Endothelial cell of umbilical vein (primary cell): Measurements from ENCODE around the gene PNMA1. TPM values are rescaled to one million over a fixed set of nuclear protein-coding genes. Genes with fewer than 3 reads are reported as not detected.
"Not testable (repeated sequence)": the region's sequence is repeated elsewhere in the genome, so short reads cannot be mapped to it uniquely, and the experiment has no call there.

Source experiments
- BruUV-seq: library from RNA; stranded (reverse); fragments of 400-500 nt; replicated peaks from 2 replicates; lab custom pipeline; 2021; lab: Mats Ljungman, UMichigan
- CTCF ChIA-PET: fragments of 300-600, 350-600 bp; sonication (Branson Sonifier 250); formaldehyde crosslinking; loops from one replicate; lab custom pipeline; 2021; ENCODE audit warnings: antibody characterized with exemption, inconsistent platforms; lab: Charles Lee
- POLR2A ChIA-PET: fragments of 300-600, 350-600 bp; sonication (Branson Sonifier 250); formaldehyde crosslinking; loops from one replicate; lab custom pipeline; 2021; ENCODE audit warnings: antibody characterized with exemption, inconsistent platforms; lab: Charles Lee
- DNase-seq: peaks from one replicate; pipeline ENCODE4 v3.0.0-alpha.2; 2011; ENCODE audit warnings: low read depth, low spot score
- FAIRE-seq: peaks from 2 replicates; lab custom pipeline; 2011; peaks lifted over from hg19 to GRCh38; lab: Jason Lieb, UNC
- H2AFZ ChIP-seq: 2 replicates; pipeline ENCODE4 v1.6.0; 2012; ENCODE audit warnings: low read depth, low read length, control low read depth, inconsistent platforms
- H3K27ac ChIP-seq: 2 replicates; pipeline ENCODE4 v1.5.1; 2011; ENCODE audit warnings: low read depth, mild to moderate bottlenecking, control low read depth, low read length, moderate library complexity; ENCODE audit not compliant: insufficient read depth
- H3K27me3 ChIP-seq, 2 experiments: 2 replicates each; pipeline versions ENCODE4 v1.6.0 to v1.6.1; 2011; ENCODE audit warnings: low read length in 2 of 2, mixed read lengths in 1 of 2; ENCODE audit not compliant: control insufficient read depth in 2 of 2, insufficient read depth in 2 of 2
- H3K36me3 ChIP-seq, 2 experiments: 2 replicates in 1 of 2; 3 replicates in 1 of 2; pipeline ENCODE4 v1.5.1; 2011; ENCODE audit warnings: low read length in 2 of 2, mild to moderate bottlenecking in 1 of 2, moderate library complexity in 1 of 2; ENCODE audit not compliant: control insufficient read depth in 2 of 2, insufficient read depth in 2 of 2; ENCODE audit errors: extremely low read depth in 1 of 2
- H3K4me1 ChIP-seq: 3 replicates; pipeline ENCODE4 v1.5.1; 2011; ENCODE audit warnings: mild to moderate bottlenecking, low read length; ENCODE audit not compliant: control insufficient read depth, insufficient read depth; ENCODE audit errors: extremely low read depth
- H3K4me2 ChIP-seq: 2 replicates; pipeline ENCODE4 v1.6.1; 2011; ENCODE audit warnings: low read length, control low read depth, mixed read lengths; ENCODE audit not compliant: insufficient read depth
- H3K4me3 ChIP-seq, 3 experiments: fragments of 200-600 bp in 1 of 3; sonication (generic), shearing (Covaris generic) in 1 of 3; replicated peaks in 1 of 3; 2 replicates each; pipeline ENCODE4 v1.5.1; 2011 to 2016; ENCODE audit warnings: control low read depth in 3 of 3, low read length in 3 of 3, mild to moderate bottlenecking in 2 of 3, inconsistent platforms in 1 of 3, low read depth in 1 of 3, moderate library complexity in 1 of 3; ENCODE audit not compliant: insufficient read depth in 1 of 3
- H3K79me2 ChIP-seq: 2 replicates; pipeline ENCODE4 v1.6.0; 2012; ENCODE audit warnings: low read length, inconsistent platforms; ENCODE audit not compliant: control insufficient read depth, insufficient read depth
- H3K9ac ChIP-seq: replicated peaks from 2 replicates; pipeline ENCODE3; 2011; ENCODE audit warnings: low read length, control low read depth; ENCODE audit not compliant: insufficient read depth; ENCODE audit errors: extremely low read depth
- H3K9me1 ChIP-seq: replicated peaks from 3 replicates; pipeline ENCODE4 v1.6.0; 2011; ENCODE audit warnings: mild to moderate bottlenecking, low read length; ENCODE audit not compliant: control insufficient read depth, insufficient read depth; ENCODE audit errors: extremely low read depth
- H3K9me3 ChIP-seq: replicated peaks from 2 replicates; pipeline ENCODE4 v1.5.1; 2012; ENCODE audit warnings: low read length, inconsistent platforms; ENCODE audit not compliant: control insufficient read depth, insufficient read depth
- H4K20me1 ChIP-seq: replicated peaks from 2 replicates; pipeline ENCODE3; 2011; ENCODE audit warnings: mild to moderate bottlenecking, low read length; ENCODE audit not compliant: control insufficient read depth, insufficient read depth; ENCODE audit errors: extremely low read depth
- EZH2 ChIP-seq: IDR thresholded peaks from 2 replicates; pipeline ENCODE4 v1.6.1; 2012; ENCODE audit warnings: borderline replicate concordance, low read depth, mild to moderate bottlenecking, moderate library complexity, low read length, inconsistent platforms; ENCODE audit not compliant: severe bottlenecking
- FOS ChIP-seq: IDR thresholded peaks from 2 replicates; pipeline ENCODE4 v1.6.1; 2011; ENCODE audit warnings: mild to moderate bottlenecking, low read length, moderate library complexity, borderline replicate concordance; ENCODE audit not compliant: insufficient read depth
- GATA2 ChIP-seq: IDR thresholded peaks from 2 replicates; pipeline ENCODE4 v1.7.0; 2011; ENCODE audit warnings: low read depth, mild to moderate bottlenecking, moderate library complexity, mixed read lengths, low read length; ENCODE audit not compliant: insufficient read length, insufficient read depth
- JUN ChIP-seq: IDR thresholded peaks from 2 replicates; pipeline ENCODE4 v1.6.1; 2011; ENCODE audit warnings: borderline replicate concordance, low read depth; ENCODE audit not compliant: insufficient read length, insufficient read depth
- POLR2AphosphoS5 ChIP-seq: IDR thresholded peaks from 2 replicates; pipeline ENCODE4 v1.6.1; 2012; ENCODE audit warnings: low read depth, mild to moderate bottlenecking, control low read depth, low read length, moderate library complexity; ENCODE audit not compliant: insufficient read depth
- dilution Hi-C: fragments of 300-500 bp; cut with MboI; formaldehyde crosslinking; loops from one replicate; pipeline ENCODE4 v1.15.0; 2019; ENCODE audit warnings: low sequenced_read_pairs; ENCODE audit not compliant: extremely low pct_ligation_motif_present
- intact Hi-C: fragments of 100-400 bp; cut with micrococcal nuclease; formaldehyde crosslinking; loops from one replicate; pipeline ENCODE4 v1.10.0; 2022
- polyA plus RNA-seq, 4 experiments: library from polyadenylated mRNA; depleted of rRNA in 3 of 4; stranded (reverse) in 3 of 4; unstranded in 1 of 4; fragments of >200 nt; gene quantifications; 2 replicates each; pipeline versions ENCODE4 v1.2.1 to v1.2.3, GENCODE V29; 2011 to 2012; ENCODE audit warnings: missing spikeins in 1 of 4
- total RNA-seq: library from RNA; stranded (reverse); gene quantifications from 2 replicates; pipeline ENCODE4 v1.2.3, GENCODE V29; 2021
- TF ChIP-seq, protein P1 (sequence below): IDR thresholded peaks from 2 replicates; pipeline ENCODE4 v1.6.1; 2011; ENCODE audit not compliant: insufficient read depth, insufficient read length
- TF ChIP-seq, protein P2 (sequence below), 2 donors: IDR thresholded peaks; 1 replicate in 1 of 2; 2 replicates in 1 of 2; pipeline ENCODE4 v1.5.1; 2011; ENCODE audit warnings: low read length in 2 of 2, mild to moderate bottlenecking in 2 of 2, moderate library complexity in 2 of 2, control low read depth in 1 of 2, inconsistent platforms in 1 of 2, low read depth in 1 of 2; ENCODE audit not compliant: insufficient read depth in 1 of 2; ENCODE audit errors: extremely low read depth in 1 of 2

Gene PNMA1
- total and polyA plus RNA-seq, 2 donors (not counting 3 experiments of a cell fraction or from before 2014, with no cell fraction given) = 29.8 to 82.6 TPM

DNA sequence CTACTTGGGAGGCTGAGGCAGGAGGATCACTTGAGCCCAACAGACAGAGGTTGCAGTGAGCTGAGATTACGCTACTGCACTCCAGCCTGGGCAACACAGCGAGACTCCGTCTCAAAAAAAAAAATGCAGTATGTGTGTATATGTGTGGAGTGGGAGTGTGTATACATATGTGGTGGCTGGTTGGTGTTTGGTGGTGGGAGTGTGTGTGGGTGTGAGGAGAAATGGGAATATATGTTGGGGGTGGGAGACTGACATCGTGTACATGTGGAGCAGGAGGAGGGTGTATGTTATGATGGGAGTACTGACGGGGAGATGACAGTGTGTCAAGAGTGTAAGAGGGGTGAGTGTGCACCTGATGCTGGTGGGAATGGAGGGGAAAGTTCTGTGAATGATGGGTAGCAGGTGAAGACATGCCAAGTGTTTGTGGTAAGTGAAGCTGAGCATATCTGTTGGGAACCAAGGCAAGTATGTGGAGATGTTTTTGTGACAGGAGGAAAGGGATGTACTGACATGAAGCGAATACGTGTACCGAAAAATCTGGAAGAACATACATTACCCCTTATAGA lies 4.2 kb downstream of the PNMA1 start:
- TF ChIP-seq, protein P1, sequence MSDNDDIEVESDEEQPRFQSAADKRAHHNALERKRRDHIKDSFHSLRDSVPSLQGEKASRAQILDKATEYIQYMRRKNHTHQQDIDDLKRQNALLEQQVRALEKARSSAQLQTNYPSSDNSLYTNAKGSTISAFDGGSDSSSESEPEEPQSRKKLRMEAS = no peak
- no peak for TF ChIP-seq POLR2AphosphoS5
- TF ChIP-seq, protein P2, sequence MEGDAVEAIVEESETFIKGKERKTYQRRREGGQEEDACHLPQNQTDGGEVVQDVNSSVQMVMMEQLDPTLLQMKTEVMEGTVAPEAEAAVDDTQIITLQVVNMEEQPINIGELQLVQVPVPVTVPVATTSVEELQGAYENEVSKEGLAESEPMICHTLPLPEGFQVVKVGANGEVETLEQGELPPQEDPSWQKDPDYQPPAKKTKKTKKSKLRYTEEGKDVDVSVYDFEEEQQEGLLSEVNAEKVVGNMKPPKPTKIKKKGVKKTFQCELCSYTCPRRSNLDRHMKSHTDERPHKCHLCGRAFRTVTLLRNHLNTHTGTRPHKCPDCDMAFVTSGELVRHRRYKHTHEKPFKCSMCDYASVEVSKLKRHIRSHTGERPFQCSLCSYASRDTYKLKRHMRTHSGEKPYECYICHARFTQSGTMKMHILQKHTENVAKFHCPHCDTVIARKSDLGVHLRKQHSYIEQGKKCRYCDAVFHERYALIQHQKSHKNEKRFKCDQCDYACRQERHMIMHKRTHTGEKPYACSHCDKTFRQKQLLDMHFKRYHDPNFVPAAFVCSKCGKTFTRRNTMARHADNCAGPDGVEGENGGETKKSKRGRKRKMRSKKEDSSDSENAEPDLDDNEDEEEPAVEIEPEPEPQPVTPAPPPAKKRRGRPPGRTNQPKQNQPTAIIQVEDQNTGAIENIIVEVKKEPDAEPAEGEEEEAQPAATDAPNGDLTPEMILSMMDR (IDR thresholded peaks at IDR 0.05; ENCODE audit: extremely low read depth in 1 of 2, insufficient read depth in 1 of 2, low read depth in 1 of 2, low read length in 2 of 2) = no peak
- TF ChIP-seq FOS = no peak
- TF ChIP-seq EZH2 = no peak
- TF ChIP-seq JUN = no peak
- no peak for TF ChIP-seq GATA2
- H3K9me1 ChIP-seq = no peaks in the 10 kb centered on the region
- H3K27me3 ChIP-seq = no peaks in the 10 kb centered on the region
- peaks cover 27% of the 10 kb centered on the region for H3K79me2 ChIP-seq
- ChIA-PET CTCF (interaction anchor here (0.9 kb wide), 1 partner anchor 202 kb away, joined by 3 read pairs; no protein-coding TSS in a partner anchor), POLR2A (no interaction called here)
- no peak overlapping the region for H3K4me3 ChIP-seq
- no peaks in the 10 kb centered on the region for H3K36me3 ChIP-seq
- no peak overlapping the region for H3K27ac ChIP-seq
- FAIRE-seq = no peak
- no TSS peak for BruUV-seq
- H2AFZ ChIP-seq = no peak overlapping the region
- DNase-seq = no peak
- no peak overlapping the region for H3K4me2 ChIP-seq
- dilution Hi-C loops = no loop called here
- H3K9ac ChIP-seq = no peak overlapping the region
- H3K9me3 ChIP-seq = no peaks in the 10 kb centered on the region
- no peaks in the 10 kb centered on the region for H4K20me1 ChIP-seq
- H3K4me1 ChIP-seq = peaks cover 6% of the 10 kb centered on the region
- intact Hi-C loops = loop anchor here (5.0 kb wide), 1 partner anchor 42 kb away; no protein-coding TSS in a partner anchor

DNA sequence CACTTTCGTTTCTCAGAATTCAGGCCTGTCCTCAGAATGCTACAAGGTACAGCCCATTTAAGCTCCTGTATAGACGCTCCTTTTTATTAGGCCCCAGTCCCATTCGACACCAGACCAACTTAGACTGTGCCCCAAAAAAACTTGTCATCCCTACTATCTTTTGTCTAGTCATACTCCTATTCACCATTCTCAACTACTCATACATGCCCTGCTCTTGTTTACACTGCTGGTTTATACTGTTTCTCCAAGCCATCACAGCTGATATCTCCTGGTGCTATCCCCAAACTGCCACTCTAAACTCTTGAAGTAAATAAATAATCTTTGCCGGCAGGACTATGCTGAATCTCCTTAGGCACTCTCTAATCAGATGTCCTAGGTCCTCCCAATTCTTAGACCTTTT lies 6.1 kb downstream of the PNMA1 start:
- H3K9me3 ChIP-seq, H3K36me3 ChIP-seq, dilution Hi-C loops, intact Hi-C loops, H3K9ac ChIP-seq, H3K4me1 ChIP-seq, H3K27me3 ChIP-seq, H3K27ac ChIP-seq, FAIRE-seq, POLR2A ChIA-PET, H3K9me1 ChIP-seq, H3K4me2 ChIP-seq, H2AFZ ChIP-seq, CTCF ChIA-PET, H3K4me3 ChIP-seq, DNase-seq, BruUV-seq, H4K20me1 ChIP-seq: not testable (repeated sequence)
- peaks cover 21% of the 10 kb centered on the region for H3K79me2 ChIP-seq
